Measurements from ENCODE around the gene CALD1. TPM values are rescaled to one million over a fixed set of nuclear protein-coding genes. Genes with fewer than 3 reads are reported as not detected.

The CALD1 gene
- total RNA-seq, 1 donor from 2014 or later = 122 TPM

GRCh38 chr7:134770676-134771075 lies 8.8 kb upstream of the CALD1 start:
- H3K36me3 ChIP-seq = no peaks in the 10 kb centered on the region
- no peak overlapping the region for H3K4me3 ChIP-seq
- intact Hi-C loops (cut with micrococcal nuclease) = no loop called here
- H3K4me1 ChIP-seq = peaks cover 14% of the 10 kb centered on the region
- no peaks in the 10 kb centered on the region for H3K9me3 ChIP-seq (replicated peaks)
- TF ChIP-seq CTCF (IDR thresholded peaks at IDR 0.05; ENCODE audit: borderline replicate concordance) = no peak
- H3K27me3 ChIP-seq (ENCODE audit: low read depth) = no peaks in the 10 kb centered on the region
- no peak overlapping the region for H3K27ac ChIP-seq (replicated peaks)
- DNase-seq = no peak

GRCh38 chr7:134771111-134771510 lies 8.3 kb upstream of the CALD1 start:
- intact Hi-C loops (cut with micrococcal nuclease) = no loop called here
- Histone ChIP-seq H3K27me3 (ENCODE audit: low read depth) (no peaks in the 10 kb centered on the region), H3K27ac (replicated peaks) (no peak overlapping the region), H3K4me1 (peaks cover 14% of the 10 kb centered on the region), H3K9me3 (replicated peaks) (no peaks in the 10 kb centered on the region), H3K4me3 (no peak overlapping the region), H3K36me3 (no peaks in the 10 kb centered on the region)
- DNase-seq = no peak
- no peak for TF ChIP-seq CTCF (IDR thresholded peaks at IDR 0.05; ENCODE audit: borderline replicate concordance)

GRCh38 chr7:134771889-134772288 lies 7.5 kb upstream of the CALD1 start:
- Histone ChIP-seq H3K27ac (replicated peaks) (no peak overlapping the region), H3K4me1 (peaks cover 11% of the 10 kb centered on the region), H3K27me3 (ENCODE audit: low read depth) (no peaks in the 10 kb centered on the region), H3K9me3 (replicated peaks) (no peaks in the 10 kb centered on the region), H3K36me3 (no peaks in the 10 kb centered on the region), H3K4me3 (no peak overlapping the region)
- TF ChIP-seq CTCF (IDR thresholded peaks at IDR 0.05; ENCODE audit: borderline replicate concordance) = no peak
- intact Hi-C loops (cut with micrococcal nuclease) = no loop called here
- no peak for DNase-seq

GRCh38 chr7:134772401-134772800 lies 7.0 kb upstream of the CALD1 start:
- H3K4me1 ChIP-seq = peaks cover 8% of the 10 kb centered on the region
- TF ChIP-seq CTCF (IDR thresholded peaks at IDR 0.05; ENCODE audit: borderline replicate concordance) = no peak
- H3K9me3 ChIP-seq (replicated peaks) = no peaks in the 10 kb centered on the region
- no peak overlapping the region for H3K27ac ChIP-seq (replicated peaks)
- intact Hi-C loops (cut with micrococcal nuclease) = no loop called here
- H3K4me3 ChIP-seq = no peak overlapping the region
- H3K27me3 ChIP-seq (ENCODE audit: low read depth) = no peaks in the 10 kb centered on the region
- no peak for DNase-seq
- no peaks in the 10 kb centered on the region for H3K36me3 ChIP-seq

GRCh38 chr7:134773164-134773563 lies 6.3 kb upstream of the CALD1 start:
- no peak for DNase-seq
- no peaks in the 10 kb centered on the region for H3K27me3 ChIP-seq (ENCODE audit: low read depth)
- intact Hi-C loops (cut with micrococcal nuclease) = no loop called here
- no peak overlapping the region for H3K27ac ChIP-seq (replicated peaks)
- no peaks in the 10 kb centered on the region for H3K9me3 ChIP-seq (replicated peaks)
- no peak overlapping the region for H3K4me3 ChIP-seq
- no peaks in the 10 kb centered on the region for H3K36me3 ChIP-seq
- TF ChIP-seq CTCF (IDR thresholded peaks at IDR 0.05; ENCODE audit: borderline replicate concordance) = no peak
- H3K4me1 ChIP-seq = peaks cover 6% of the 10 kb centered on the region

- TF ChIP-seq CTCF (IDR thresholded peaks at IDR 0.05; ENCODE audit: borderline replicate concordance) = no peak
- H3K27ac ChIP-seq (replicated peaks) = no peak overlapping the region
- DNase-seq = no peak
- no peaks in the 10 kb centered on the region for H3K36me3 ChIP-seq
- peaks cover 15% of the 10 kb centered on the region for H3K4me1 ChIP-seq
- intact Hi-C loops (cut with micrococcal nuclease) = no loop called here
- no peak overlapping the region for H3K4me3 ChIP-seq
- H3K27me3 ChIP-seq (ENCODE audit: low read depth) = no peaks in the 10 kb centered on the region
- no peaks in the 10 kb centered on the region for H3K9me3 ChIP-seq (replicated peaks)
These were observed 5.3 kb upstream of the CALD1 start for GRCh38 chr7:134774119-134774518.

Data from left ventricle myocardium inferior (tissue), 1 donor.